Measurements from ENCODE around the gene ANTXRL. TPM values are rescaled to one million over a fixed set of nuclear protein-coding genes. Genes with fewer than 3 reads are reported as not detected.
A peak's percentile ranks its signal among the peaks of the same experiment; 100 is the strongest.
"Not testable (repeated sequence)": the region's sequence is repeated elsewhere in the genome, so short reads cannot be mapped to it uniquely, and the experiment has no call there.

The ANTXRL gene
- total RNA-seq, 1 donor from 2014 or later = not detected

DNA sequence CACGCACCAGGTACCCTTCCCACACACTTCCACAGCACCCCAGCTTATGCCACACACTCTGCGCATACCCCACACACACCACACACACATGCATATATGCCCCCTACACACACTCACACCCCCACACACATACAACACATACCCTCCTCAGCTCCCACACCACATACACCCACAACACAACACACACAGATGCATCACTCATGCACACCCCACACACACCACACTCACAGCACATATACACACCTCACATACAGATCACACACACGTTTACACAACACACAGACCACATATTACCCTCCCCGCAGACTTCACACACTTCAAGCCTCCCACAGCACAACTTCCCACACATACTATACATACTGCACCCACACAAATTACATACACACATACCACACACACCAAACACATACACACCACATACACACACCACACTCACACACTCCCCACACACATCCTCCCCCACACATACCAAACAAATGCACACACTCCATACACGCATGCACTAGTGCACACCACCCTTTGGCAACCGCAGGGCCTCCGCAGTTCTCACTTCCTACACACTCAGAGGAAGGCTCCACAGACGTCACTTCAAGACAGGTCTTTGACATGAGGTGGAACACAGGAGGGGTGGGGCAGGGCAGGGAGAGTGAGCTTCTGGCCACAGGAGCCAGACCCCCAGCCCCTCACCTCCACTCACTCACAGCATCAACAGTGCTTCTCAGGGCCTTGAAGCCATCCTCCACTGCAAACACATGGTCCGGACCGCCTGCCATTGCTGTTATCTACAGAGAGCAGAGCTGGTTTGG lies 18.5 kb upstream of the ANTXRL start:
- Mint-ChIP-seq H3K4me3 (no peak overlapping the region), H3K27me3 (ENCODE audit: low read depth) (no peaks in the 10 kb centered on the region), H3K27ac (no peak overlapping the region), H3K4me1 (peaks cover 4% of the 10 kb centered on the region), H3K36me3 (no peaks in the 10 kb centered on the region), H3K9me3 (no peaks in the 10 kb centered on the region)
- DNase-seq (ENCODE audit: low spot score in 2 of 2, unreplicated experiment in 2 of 2) = peak in 1 of 2 experiments; percentile 22
- TF ChIP-seq, protein P1, sequence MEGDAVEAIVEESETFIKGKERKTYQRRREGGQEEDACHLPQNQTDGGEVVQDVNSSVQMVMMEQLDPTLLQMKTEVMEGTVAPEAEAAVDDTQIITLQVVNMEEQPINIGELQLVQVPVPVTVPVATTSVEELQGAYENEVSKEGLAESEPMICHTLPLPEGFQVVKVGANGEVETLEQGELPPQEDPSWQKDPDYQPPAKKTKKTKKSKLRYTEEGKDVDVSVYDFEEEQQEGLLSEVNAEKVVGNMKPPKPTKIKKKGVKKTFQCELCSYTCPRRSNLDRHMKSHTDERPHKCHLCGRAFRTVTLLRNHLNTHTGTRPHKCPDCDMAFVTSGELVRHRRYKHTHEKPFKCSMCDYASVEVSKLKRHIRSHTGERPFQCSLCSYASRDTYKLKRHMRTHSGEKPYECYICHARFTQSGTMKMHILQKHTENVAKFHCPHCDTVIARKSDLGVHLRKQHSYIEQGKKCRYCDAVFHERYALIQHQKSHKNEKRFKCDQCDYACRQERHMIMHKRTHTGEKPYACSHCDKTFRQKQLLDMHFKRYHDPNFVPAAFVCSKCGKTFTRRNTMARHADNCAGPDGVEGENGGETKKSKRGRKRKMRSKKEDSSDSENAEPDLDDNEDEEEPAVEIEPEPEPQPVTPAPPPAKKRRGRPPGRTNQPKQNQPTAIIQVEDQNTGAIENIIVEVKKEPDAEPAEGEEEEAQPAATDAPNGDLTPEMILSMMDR (IDR thresholded peaks at IDR 0.05; ENCODE audit: unreplicated experiment) = no peak

DNA sequence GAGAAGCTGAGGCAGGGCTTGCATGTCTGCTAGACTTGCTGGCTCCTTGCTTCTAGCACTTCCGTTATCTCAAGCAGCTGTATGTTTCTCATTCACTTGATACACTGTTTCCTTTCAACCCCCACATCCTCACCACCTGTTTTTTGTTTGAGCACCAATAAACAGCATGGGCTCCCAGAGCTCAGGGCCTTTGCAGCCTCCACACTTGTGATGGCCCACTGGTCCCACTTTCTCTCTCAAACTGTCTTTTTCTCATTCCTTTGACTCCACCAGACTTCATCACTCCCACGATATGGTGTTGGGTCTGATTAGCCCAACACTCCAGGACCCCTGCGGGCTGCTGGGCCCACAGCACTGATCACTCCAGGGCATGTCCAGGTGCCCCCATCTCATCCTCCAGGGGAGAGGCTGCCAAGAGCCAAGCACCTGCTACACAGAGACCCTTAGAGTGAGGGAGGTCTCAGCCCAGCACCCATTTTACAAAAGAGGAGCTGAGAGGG lies 17.2 kb upstream of the ANTXRL start:
- not testable (repeated sequence) for H3K9me3 Mint-ChIP-seq; H3K36me3 Mint-ChIP-seq; H3K4me3 Mint-ChIP-seq; H3K27ac Mint-ChIP-seq; H3K27me3 Mint-ChIP-seq (ENCODE audit: low read depth); H3K4me1 Mint-ChIP-seq
- DNase-seq (ENCODE audit: low spot score in 2 of 2, unreplicated experiment in 2 of 2) = peak in 1 of 2 experiments; percentile 24

DNA sequence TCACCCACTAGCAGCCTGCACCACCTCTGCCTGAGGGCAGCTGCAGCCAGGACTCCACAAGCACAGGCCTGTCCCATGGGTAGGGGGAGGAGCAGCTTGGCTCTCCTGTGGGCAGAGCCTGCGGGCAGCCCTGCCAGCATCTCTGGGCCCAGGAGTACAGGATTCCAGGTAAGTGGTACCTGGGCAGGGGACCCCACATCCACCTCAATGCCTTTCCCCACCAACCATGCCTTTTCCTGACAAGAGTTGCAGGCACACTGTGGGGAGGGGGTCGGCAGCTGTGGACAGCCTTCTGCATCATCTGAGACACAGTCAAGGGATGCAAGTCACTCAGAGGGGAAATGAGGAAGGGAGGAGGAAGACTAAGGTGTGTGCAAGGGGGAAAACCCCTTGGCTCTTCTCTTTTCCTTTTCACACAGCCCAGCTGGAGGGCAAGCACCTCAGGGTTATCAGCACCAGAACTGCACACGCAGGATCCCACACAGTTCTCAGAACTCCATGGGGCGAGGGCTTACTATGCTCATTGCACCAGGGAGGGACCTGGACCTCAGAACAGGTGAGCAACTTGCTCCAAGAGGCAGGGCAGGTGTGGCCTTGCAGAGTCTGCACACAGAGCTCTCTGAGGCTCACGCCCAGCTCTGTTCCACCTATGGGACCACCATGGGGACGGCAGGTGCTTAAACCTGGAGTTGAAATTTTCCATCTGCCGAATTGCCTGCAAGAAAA lies 16.5 kb upstream of the ANTXRL start:
- peak in 1 of 2 experiments; percentile 21 for DNase-seq (ENCODE audit: low spot score in 2 of 2, unreplicated experiment in 2 of 2)
- Mint-ChIP-seq H3K9me3 (no peaks in the 10 kb centered on the region), H3K4me1 (peaks cover 4% of the 10 kb centered on the region), H3K36me3 (no peaks in the 10 kb centered on the region), H3K27ac (no peak overlapping the region), H3K4me3 (no peak overlapping the region), H3K27me3 (ENCODE audit: low read depth) (no peaks in the 10 kb centered on the region)
- TF ChIP-seq, protein P1 (IDR thresholded peaks at IDR 0.05; ENCODE audit: unreplicated experiment) = no peak

DNA sequence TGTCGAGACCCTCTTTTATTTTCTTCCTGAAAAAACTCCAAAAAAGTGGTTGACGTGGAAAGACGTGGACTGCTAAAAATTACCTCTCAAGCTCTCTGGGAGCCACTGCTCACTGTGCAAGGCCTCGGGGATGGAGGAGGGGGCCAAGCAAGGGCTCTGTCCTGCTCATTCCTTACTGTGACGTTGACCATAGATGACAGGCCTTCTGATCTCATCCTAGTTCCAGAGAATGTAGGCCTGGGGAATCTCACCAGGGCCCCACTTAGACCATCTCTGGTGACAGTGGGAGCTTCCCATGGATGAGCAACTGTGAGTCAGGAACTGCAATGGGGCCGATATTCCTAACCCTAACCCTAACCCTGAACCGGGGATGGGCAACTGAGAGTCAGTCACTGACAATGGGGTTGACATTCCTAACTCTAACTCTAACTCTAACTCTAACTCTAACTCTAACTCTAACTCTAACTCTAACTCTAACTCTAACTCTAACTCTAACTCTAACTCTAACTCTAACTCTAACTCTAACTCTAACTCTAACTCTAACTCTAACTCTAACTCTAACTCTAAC lies 15.8 kb upstream of the ANTXRL start:
- H3K9me3 Mint-ChIP-seq; H3K27me3 Mint-ChIP-seq (ENCODE audit: low read depth); H3K36me3 Mint-ChIP-seq; H3K27ac Mint-ChIP-seq; H3K4me3 Mint-ChIP-seq; H3K4me1 Mint-ChIP-seq: not testable (repeated sequence)
- peak in 1 of 2 experiments; percentile 19 for DNase-seq (ENCODE audit: low spot score in 2 of 2, unreplicated experiment in 2 of 2)

DNA sequence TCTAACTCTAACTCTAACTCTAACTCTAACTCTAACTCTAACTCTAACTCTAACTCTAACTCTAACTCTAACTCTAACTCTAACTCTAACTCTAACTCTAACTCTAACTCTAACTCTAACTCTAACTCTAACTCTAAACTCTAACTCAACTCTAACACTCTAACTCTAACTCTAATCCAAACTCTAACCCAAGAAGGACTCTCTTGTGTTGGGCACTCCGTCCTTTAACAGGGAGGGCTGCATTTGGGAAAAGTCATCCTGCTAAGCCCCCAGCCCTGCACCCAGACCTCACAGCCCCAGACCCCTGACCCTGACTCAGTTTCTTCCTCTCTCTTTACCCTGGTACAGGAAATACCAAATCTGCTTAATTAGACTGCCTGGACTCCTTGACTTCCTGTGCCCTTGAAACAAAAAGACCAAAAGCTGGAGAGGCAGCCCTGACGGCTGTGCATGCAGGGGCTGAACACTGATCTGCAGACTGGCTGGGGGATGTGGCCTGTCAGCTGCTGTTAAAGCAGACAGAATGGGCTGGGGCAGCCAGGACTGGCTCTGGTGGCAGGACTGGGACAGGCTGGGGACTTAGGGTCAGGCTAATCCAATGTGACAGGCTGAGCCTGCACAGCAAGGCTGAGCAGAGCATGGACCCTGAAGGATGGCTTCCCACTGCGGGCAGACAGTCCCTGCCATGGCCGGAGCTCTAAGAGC lies 14.8 kb upstream of the ANTXRL start:
- not testable (repeated sequence) for H3K36me3 Mint-ChIP-seq; H3K27me3 Mint-ChIP-seq (ENCODE audit: low read depth); H3K4me1 Mint-ChIP-seq; H3K9me3 Mint-ChIP-seq; H3K4me3 Mint-ChIP-seq; H3K27ac Mint-ChIP-seq; DNase-seq (ENCODE audit: low spot score in 2 of 2, unreplicated experiment in 2 of 2)

DNA sequence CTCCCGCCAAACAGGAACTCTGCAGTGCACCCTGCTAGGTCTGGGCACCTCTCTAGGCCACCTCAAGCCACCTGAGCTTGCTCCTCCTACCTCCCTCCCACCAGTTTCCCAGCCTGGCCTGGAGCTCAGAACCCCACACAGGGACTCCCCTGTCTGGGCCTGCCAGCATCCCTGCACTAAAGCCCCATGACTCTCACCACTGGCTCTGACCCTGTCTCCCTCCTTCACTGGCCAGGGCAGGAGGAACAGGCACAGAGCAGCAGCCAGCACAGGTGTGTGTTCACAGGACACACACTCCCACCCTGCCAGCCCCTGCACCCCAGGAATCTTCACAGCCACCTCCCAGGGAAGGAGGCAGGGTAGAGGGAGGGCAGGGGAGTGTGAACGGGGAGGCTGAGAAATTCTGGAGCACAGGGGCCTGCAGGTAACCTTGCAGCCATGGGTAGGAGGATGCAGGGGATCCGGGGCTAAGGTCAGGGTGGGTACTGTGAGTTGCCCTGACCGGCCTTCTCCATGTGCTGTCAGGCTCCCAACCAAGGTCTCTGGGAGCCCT lies 13.9 kb upstream of the ANTXRL start:
- TF ChIP-seq, protein P1 (IDR thresholded peaks at IDR 0.05; ENCODE audit: unreplicated experiment) = no peak
- no peak overlapping the region for H3K27ac Mint-ChIP-seq
- peak in 1 of 2 experiments; percentile 31 for DNase-seq (ENCODE audit: low spot score in 2 of 2, unreplicated experiment in 2 of 2)
- peaks cover 4% of the 10 kb centered on the region for H3K4me1 Mint-ChIP-seq
- H3K36me3 Mint-ChIP-seq = no peaks in the 10 kb centered on the region
- no peaks in the 10 kb centered on the region for H3K9me3 Mint-ChIP-seq
- H3K27me3 Mint-ChIP-seq (ENCODE audit: low read depth) = peaks cover 6% of the 10 kb centered on the region
- H3K4me3 Mint-ChIP-seq = no peak overlapping the region

Data from mesothelial cell of epicardium (in vitro differentiated cells).